HUES64 (cell line): ENCODE results near the gene SLC46A1.

Source experiments
- H3K27ac ChIP-seq: 2 replicates; pipeline ENCODE4 v1.7.0; 2013; ENCODE audit warnings: low read depth, low read length, inconsistent platforms
- H3K27me3 ChIP-seq: 2 replicates; pipeline ENCODE4 v1.6.1; 2013; ENCODE audit warnings: mild to moderate bottlenecking, low read length; ENCODE audit not compliant: insufficient read depth
- H3K36me3 ChIP-seq: 2 replicates; pipeline ENCODE4 v1.6.1; 2013; ENCODE audit warnings: mild to moderate bottlenecking, low read length; ENCODE audit not compliant: insufficient read depth
- H3K4me1 ChIP-seq: 2 replicates; pipeline ENCODE4 v1.6.1; 2013; ENCODE audit warnings: mild to moderate bottlenecking, low read length, moderate library complexity; ENCODE audit not compliant: insufficient read depth
- H3K4me3 ChIP-seq: 2 replicates; pipeline ENCODE4 v1.5.1; 2013; ENCODE audit warnings: mild to moderate bottlenecking, low read length, moderate library complexity
- H3K9ac ChIP-seq: 2 replicates; pipeline ENCODE4 v1.6.1; 2013; ENCODE audit warnings: mild to moderate bottlenecking, low read depth, low read length
- H3K9me3 ChIP-seq: 2 replicates; pipeline ENCODE4 v1.6.1; 2013; ENCODE audit warnings: low read depth, low read length; ENCODE audit not compliant: insufficient read depth
- WGBS: fragments of 150-250, 120-280 bp; methylation state at CpG from one replicate; pipeline ENCODE4 v1.1.7; 2013; ENCODE audit warnings: missing lambda C conversion rate; 5-methylcytosine and 5-hydroxymethylcytosine counted together

The SLC46A1 gene

DNA sequence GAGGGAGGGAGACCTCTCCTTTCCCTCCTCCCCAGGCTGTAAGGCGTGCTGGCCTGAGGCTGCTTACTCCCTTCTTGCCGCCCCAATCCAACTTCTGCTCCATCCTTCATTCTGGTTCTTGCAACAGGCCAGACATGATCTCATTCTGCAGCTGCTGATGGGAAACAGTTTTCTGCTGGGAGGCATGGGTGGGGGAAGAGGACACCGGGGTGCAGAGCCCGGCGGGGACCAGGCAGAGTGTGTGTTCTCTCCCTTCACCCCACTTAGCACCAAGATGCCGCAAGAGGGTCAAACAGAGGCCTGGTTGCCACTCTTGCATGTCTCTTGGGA, 33.1 kb downstream of the SLC46A1 start:
- Histone ChIP-seq H3K27ac (no peak overlapping the region), H3K4me1 (peaks cover 14% of the 10 kb centered on the region), H3K4me3 (peak overlapping the region; percentile 79), H3K36me3 (no peaks in the 10 kb centered on the region), H3K27me3 (peaks cover 43% of the 10 kb centered on the region), H3K9me3 (no peaks in the 10 kb centered on the region), H3K9ac (no peak overlapping the region)
- WGBS: 88% methylated on average over 6 of the region's 6 CpGs

GRCh38 chr17:28372203-28372944, 33.6 kb downstream of the SLC46A1 start:
- Histone ChIP-seq H3K36me3 (no peaks in the 10 kb centered on the region), H3K9ac (peak overlapping the region; percentile 42), H3K27me3 (peaks cover 43% of the 10 kb centered on the region), H3K4me1 (peaks cover 14% of the 10 kb centered on the region), H3K4me3 (peak overlapping the region; percentile 79), H3K27ac (no peak overlapping the region), H3K9me3 (no peaks in the 10 kb centered on the region)
- 12% methylated on average over 52 of the region's 53 CpGs for WGBS

- Histone ChIP-seq H3K27ac (peak within 1 kb of the TSS; percentile 76; the same call in 1 of the 2 replicates), H3K4me1 (peaks cover 14% of the 10 kb centered on the region), H3K4me3 (peak within 1 kb of the TSS; percentile 79), H3K27me3 (peaks cover 38% of the 10 kb centered on the region), H3K9me3 (no peaks in the 10 kb centered on the region), H3K9ac (peak within 1 kb of the TSS; percentile 42), H3K36me3 (no peaks in the 10 kb centered on the region)
- WGBS: under 1% methylated on average over 77 of the region's 80 CpGs
Measured at GRCh38 chr17:28371245-28372202, 34.5 kb downstream of the SLC46A1 start, which contains the start of gene SARM1. SARM1 (plus strand) TSS chr17:28371694; CDS start chr17:28372033, 339 bp downstream.

DNA sequence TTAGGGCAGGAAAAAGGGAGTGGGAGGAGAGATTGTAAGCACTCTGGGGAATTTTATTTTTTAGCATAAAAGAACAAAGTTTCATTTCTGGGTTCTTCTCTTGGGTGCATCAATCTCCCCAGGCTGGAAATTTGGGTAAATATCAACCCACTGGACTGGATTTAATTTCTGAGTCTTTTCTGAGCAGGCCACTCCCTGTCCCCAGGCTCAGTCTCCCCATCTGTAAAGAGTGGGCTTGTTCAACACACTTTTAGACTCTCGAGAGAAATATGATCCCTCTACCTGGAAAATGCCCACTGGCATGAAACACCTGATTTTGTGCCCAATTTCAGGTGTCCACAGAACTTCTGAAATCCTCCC, 35.3 kb downstream of the SLC46A1 start:
- WGBS: 92% methylated on average over 1 of the region's 1 CpG
- Histone ChIP-seq H3K27me3 (peaks cover 36% of the 10 kb centered on the region), H3K4me1 (peaks cover 14% of the 10 kb centered on the region), H3K27ac (peak overlapping the region; percentile 76; the same call in 1 of the 2 replicates), H3K9ac (no peak overlapping the region), H3K9me3 (no peaks in the 10 kb centered on the region), H3K36me3 (no peaks in the 10 kb centered on the region), H3K4me3 (peak overlapping the region; percentile 79)

DNA sequence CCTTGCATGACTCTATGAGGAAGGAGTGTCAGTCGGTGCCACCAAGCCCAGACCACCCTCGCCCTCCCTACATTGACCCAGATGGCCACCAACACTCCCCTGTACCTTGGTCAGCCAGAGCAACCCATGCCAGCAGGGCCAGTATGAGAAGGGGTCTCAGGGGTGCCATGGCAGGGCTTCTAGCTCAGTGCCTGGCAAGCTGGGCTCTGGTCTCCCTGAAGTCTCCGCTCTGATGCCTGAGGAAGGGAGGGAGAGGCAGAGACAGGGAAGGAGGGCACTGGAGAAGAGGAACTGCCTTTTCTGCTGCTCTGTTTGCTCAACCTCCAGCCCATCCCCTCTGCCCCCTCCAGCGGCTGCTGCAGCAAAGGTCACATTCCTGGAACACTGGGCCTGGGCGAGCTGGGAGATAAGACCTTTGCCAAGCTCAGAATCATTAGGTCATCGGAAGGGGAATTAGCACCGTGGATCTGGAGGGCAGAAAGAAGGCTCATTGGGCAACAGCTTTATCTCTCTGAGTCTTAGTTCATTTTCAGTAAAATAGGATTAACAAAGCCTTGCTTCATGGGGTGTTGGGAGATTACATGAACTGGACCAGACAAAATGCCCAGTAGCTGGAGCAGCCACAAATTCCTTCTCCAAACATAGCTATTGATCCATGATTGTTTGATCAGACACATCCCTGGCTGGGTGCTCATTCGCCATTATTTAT, 35.8 kb downstream of the SLC46A1 start, which contains the start of gene VTN:
Gene VTN (minus strand): TSS at position 273 of the 709 bp plus-strand sequence. CDS start 104 bp downstream, at position 169.
- no peaks in the 10 kb centered on the region for H3K9me3 ChIP-seq
- peak within 1 kb of the TSS; percentile 79 for H3K4me3 ChIP-seq
- H3K27ac ChIP-seq: peak within 1 kb of the TSS; percentile 76; the same call in 1 of the 2 replicates
- peaks cover 36% of the 10 kb centered on the region for H3K27me3 ChIP-seq
- WGBS: 47% methylated on average over 8 of the region's 8 CpGs
- no peaks in the 10 kb centered on the region for H3K36me3 ChIP-seq
- H3K9ac ChIP-seq: peak within 1 kb of the TSS; percentile 12; the same call in 1 of the 2 replicates
- H3K4me1 ChIP-seq: peaks cover 14% of the 10 kb centered on the region

GRCh38 chr17:28369684-28370034, 36.4 kb downstream of the SLC46A1 start:
- Histone ChIP-seq H3K9ac (no peak overlapping the region), H3K9me3 (no peaks in the 10 kb centered on the region), H3K36me3 (peaks cover 2% of the 10 kb centered on the region; the same call in 1 of the 2 replicates), H3K27ac (peak overlapping the region; percentile 50; the same call in 1 of the 2 replicates), H3K4me3 (no peak overlapping the region), H3K27me3 (peaks cover 31% of the 10 kb centered on the region), H3K4me1 (peaks cover 14% of the 10 kb centered on the region)
- 84% methylated on average over 10 of the region's 10 CpGs for WGBS

GRCh38 chr17:28368915-28369683, 36.9 kb downstream of the SLC46A1 start:
- Histone ChIP-seq H3K27me3 (peaks cover 25% of the 10 kb centered on the region), H3K36me3 (peaks cover 2% of the 10 kb centered on the region; the same call in 1 of the 2 replicates), H3K9ac (no peak overlapping the region; the same call in 1 of the 2 replicates), H3K27ac (no peak overlapping the region), H3K4me1 (peaks cover 14% of the 10 kb centered on the region), H3K4me3 (no peak overlapping the region), H3K9me3 (no peaks in the 10 kb centered on the region)
- WGBS: 94% methylated on average over 23 of the region's 23 CpGs

DNA sequence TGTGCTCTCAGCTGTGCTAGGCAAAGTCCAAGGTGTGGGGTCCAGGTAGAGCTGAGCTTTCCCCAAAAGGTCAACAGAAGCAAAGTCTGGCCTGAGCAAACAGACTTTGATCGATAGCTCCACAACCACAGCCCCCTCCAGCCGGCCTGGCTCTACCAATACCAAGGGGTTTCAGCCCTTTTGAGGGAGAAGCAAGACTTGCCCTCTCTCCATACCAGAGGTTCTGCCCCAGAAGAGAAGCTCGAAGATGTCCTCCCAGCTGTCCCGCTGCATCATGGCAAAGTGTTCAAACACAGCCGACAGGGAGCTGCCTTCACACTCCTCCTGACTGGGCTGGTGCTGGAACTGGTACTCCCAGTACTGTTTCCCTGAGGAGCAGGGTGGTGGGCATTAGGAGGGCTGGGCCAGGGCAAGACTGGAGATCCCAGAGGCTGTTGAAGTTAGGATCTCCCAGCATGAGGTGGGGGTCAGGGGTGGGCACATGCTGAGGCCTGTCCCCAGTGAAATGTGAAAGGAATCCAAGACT, 37.6 kb downstream of the SLC46A1 start:
- Histone ChIP-seq H3K36me3 (peaks cover 7% of the 10 kb centered on the region; the same call in 1 of the 2 replicates), H3K27me3 (peaks cover 18% of the 10 kb centered on the region), H3K9ac (no peak overlapping the region), H3K4me3 (no peak overlapping the region), H3K27ac (no peak overlapping the region), H3K9me3 (no peaks in the 10 kb centered on the region), H3K4me1 (peaks cover 14% of the 10 kb centered on the region)
- 88% methylated on average over 5 of the region's 5 CpGs for WGBS

- H3K36me3 ChIP-seq: peaks cover 11% of the 10 kb centered on the region; the same call in 1 of the 2 replicates
- peaks cover 14% of the 10 kb centered on the region for H3K4me1 ChIP-seq
- H3K27ac ChIP-seq: no peak overlapping the region
- H3K9ac ChIP-seq: no peak overlapping the region
- no peak overlapping the region for H3K4me3 ChIP-seq
- no peaks in the 10 kb centered on the region for H3K9me3 ChIP-seq
- 89% methylated on average over 21 of the region's 21 CpGs for WGBS
- H3K27me3 ChIP-seq: peaks cover 12% of the 10 kb centered on the region
Measured at GRCh38 chr17:28367641-28368305, 38.2 kb downstream of the SLC46A1 start.
